ENCODE results near the gene OVCA2. TPM values are rescaled to one million over a fixed set of nuclear protein-coding genes. Genes with fewer than 3 reads are reported as not detected.

The OVCA2 gene
- total RNA-seq, 1 experiment from 2014 or later, result 27.3 TPM

GRCh38 chr17:2070241-2071023 lies 28.6 kb downstream of the OVCA2 start:
- H3K79me2 ChIP-seq (ENCODE audit: insufficient read depth, low read length), result no peaks in the 10 kb centered on the region
- CTCF ChIA-PET, result interaction anchor here (1.4 to 1.7 kb wide), 2 partner anchors 12 to 175 kb away, joined by 3 to 9 read pairs; no protein-coding TSS in a partner anchor
- no peaks in the 10 kb centered on the region for H3K9me2 ChIP-seq (ENCODE audit: insufficient read depth)
- no peaks in the 10 kb centered on the region for H3K9me3 ChIP-seq (ENCODE audit: control insufficient read depth in 1 of 2, insufficient read depth in 1 of 2, low read depth in 1 of 2, low read length in 2 of 2)
- no peaks in the 10 kb centered on the region for H3K27me3 ChIP-seq (ENCODE audit: insufficient read depth, low read length)
- no peaks in the 10 kb centered on the region for H4K20me1 ChIP-seq (ENCODE audit: insufficient read depth)
- H3K4me3 ChIP-seq (replicated peaks in 1 of 2; ENCODE audit: low read depth in 1 of 2, low read length in 2 of 2), result no peak overlapping the region
- intact Hi-C loops (cut with micrococcal nuclease), result no loop called here
- POLR2A ChIA-PET, result no interaction called here
- DNase-seq (ENCODE audit: low read depth, low spot score) (no peak), ATAC-seq (peak; percentile 71)
- no peak overlapping the region for H2AFZ ChIP-seq (ENCODE audit: low read depth, low read length, poor library complexity, severe bottlenecking)
- H3K27ac ChIP-seq (ENCODE audit: low read depth, low read length), result no peak overlapping the region
- no peak for TF ChIP-seq ZBTB33 (IDR thresholded peaks at IDR 0.05; ENCODE audit: extremely low read depth, insufficient replicate concordance, low read length)
- TF ChIP-seq EZH2 (IDR thresholded peaks at IDR 0.05), result no peak
- no peak for TF ChIP-seq TCF7L2 (IDR thresholded peaks at IDR 0.05; ENCODE audit: borderline replicate concordance, extremely low read depth, insufficient read depth, insufficient read length)
- TF ChIP-seq POLR2A (IDR thresholded peaks at IDR 0.05; ENCODE audit: borderline replicate concordance, extremely low read depth, insufficient read depth, insufficient read length), result no peak
- TF ChIP-seq ELF1 (IDR thresholded peaks at IDR 0.05; ENCODE audit: borderline replicate concordance, low read depth), result no peak
- no peak for TF ChIP-seq SRF (IDR thresholded peaks at IDR 0.05; ENCODE audit: low read depth)
- no peak for TF ChIP-seq JUND (IDR thresholded peaks at IDR 0.05)
- TF ChIP-seq CEBPB (IDR thresholded peaks at IDR 0.05; ENCODE audit: low read depth), result no peak
- no peak for TF ChIP-seq POLR2AphosphoS5 (IDR thresholded peaks at IDR 0.05; ENCODE audit: low read depth, low read length)
- TF ChIP-seq RAD21 (IDR thresholded peaks at IDR 0.05; ENCODE audit: low read depth), result no peak
- TF ChIP-seq, protein P1, sequence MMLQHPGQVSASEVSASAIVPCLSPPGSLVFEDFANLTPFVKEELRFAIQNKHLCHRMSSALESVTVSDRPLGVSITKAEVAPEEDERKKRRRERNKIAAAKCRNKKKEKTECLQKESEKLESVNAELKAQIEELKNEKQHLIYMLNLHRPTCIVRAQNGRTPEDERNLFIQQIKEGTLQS (IDR thresholded peaks at IDR 0.05), result no peak
- TF ChIP-seq, protein P2, sequence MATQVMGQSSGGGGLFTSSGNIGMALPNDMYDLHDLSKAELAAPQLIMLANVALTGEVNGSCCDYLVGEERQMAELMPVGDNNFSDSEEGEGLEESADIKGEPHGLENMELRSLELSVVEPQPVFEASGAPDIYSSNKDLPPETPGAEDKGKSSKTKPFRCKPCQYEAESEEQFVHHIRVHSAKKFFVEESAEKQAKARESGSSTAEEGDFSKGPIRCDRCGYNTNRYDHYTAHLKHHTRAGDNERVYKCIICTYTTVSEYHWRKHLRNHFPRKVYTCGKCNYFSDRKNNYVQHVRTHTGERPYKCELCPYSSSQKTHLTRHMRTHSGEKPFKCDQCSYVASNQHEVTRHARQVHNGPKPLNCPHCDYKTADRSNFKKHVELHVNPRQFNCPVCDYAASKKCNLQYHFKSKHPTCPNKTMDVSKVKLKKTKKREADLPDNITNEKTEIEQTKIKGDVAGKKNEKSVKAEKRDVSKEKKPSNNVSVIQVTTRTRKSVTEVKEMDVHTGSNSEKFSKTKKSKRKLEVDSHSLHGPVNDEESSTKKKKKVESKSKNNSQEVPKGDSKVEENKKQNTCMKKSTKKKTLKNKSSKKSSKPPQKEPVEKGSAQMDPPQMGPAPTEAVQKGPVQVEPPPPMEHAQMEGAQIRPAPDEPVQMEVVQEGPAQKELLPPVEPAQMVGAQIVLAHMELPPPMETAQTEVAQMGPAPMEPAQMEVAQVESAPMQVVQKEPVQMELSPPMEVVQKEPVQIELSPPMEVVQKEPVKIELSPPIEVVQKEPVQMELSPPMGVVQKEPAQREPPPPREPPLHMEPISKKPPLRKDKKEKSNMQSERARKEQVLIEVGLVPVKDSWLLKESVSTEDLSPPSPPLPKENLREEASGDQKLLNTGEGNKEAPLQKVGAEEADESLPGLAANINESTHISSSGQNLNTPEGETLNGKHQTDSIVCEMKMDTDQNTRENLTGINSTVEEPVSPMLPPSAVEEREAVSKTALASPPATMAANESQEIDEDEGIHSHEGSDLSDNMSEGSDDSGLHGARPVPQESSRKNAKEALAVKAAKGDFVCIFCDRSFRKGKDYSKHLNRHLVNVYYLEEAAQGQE (IDR thresholded peaks at IDR 0.05; ENCODE audit: low read depth), result no peak
- TF ChIP-seq CBX3 (IDR thresholded peaks at IDR 0.05; ENCODE audit: low read depth), result no peak
- TF ChIP-seq, protein P3, sequence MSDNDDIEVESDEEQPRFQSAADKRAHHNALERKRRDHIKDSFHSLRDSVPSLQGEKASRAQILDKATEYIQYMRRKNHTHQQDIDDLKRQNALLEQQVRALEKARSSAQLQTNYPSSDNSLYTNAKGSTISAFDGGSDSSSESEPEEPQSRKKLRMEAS (IDR thresholded peaks at IDR 0.05), result no peak
- TF ChIP-seq EZH2phosphoT487 (IDR thresholded peaks at IDR 0.05; ENCODE audit: borderline replicate concordance), result no peak
- no peak for TF ChIP-seq SIN3A (IDR thresholded peaks at IDR 0.05; ENCODE audit: low read depth)
- no peak for TF ChIP-seq ZFX (IDR thresholded peaks at IDR 0.05)
- RAD21 ChIA-PET (ENCODE audit: low non-redundant PET in 1 of 2, low total read pairs in 2 of 2, uncharacterized antibody in 2 of 2, unreplicated experiment in 2 of 2), result no interaction called here
- peaks cover 0 to 14% of the 10 kb centered on the region in 2 experiments; a peak in 1 of 4 replicates for H3K4me1 ChIP-seq (ENCODE audit: control insufficient read depth in 1 of 2, insufficient read depth in 2 of 2, low read length in 2 of 2)
- BruUV-seq (replicated peaks), result no TSS peak
- H3K9ac ChIP-seq (ENCODE audit: low read length), result no peak overlapping the region
- no peaks in the 10 kb centered on the region for H3K36me3 ChIP-seq (ENCODE audit: control insufficient read depth in 1 of 2, insufficient read depth in 2 of 2, low read length in 2 of 2)
- no peak overlapping the region for H3K4me2 ChIP-seq (ENCODE audit: low read length)

All from HCT116 (cell line).